Smooth muscle cell (in vitro differentiated cells): ENCODE measurements around the gene HLA-DPA1. TPM values are rescaled to one million over a fixed set of nuclear protein-coding genes. Genes with fewer than 3 reads are reported as not detected.

ENCODE experiments used
- DNase-seq: peaks from one replicate; lab custom pipeline; 2025; ENCODE audit not compliant: unreplicated experiment; lab: John Stamatoyannopoulos, UW
- H2AFZ ChIP-seq: fragments of 200-600 bp; sonication (generic); 2 replicates; pipeline ENCODE4 v1.6.0; 2016; ENCODE audit warnings: antibody characterized with exemption, low read depth, mild to moderate bottlenecking
- H3F3A ChIP-seq: fragments of 200-600 bp; sonication (generic); 2 replicates; pipeline ENCODE4 v1.6.0; 2017; ENCODE audit warnings: antibody characterized with exemption, low read depth
- H3K27ac ChIP-seq: fragments of 200-600 bp; sonication (generic); 2 replicates; pipeline ENCODE4 v1.5.1; 2016; ENCODE audit warnings: low read depth, mild to moderate bottlenecking
- H3K27me3 ChIP-seq: fragments of 200-600 bp; sonication (generic); 2 replicates; pipeline ENCODE4 v1.6.1; 2016; ENCODE audit warnings: low read depth, mild to moderate bottlenecking
- H3K36me3 ChIP-seq: fragments of 200-600 bp; sonication (generic); 2 replicates; pipeline ENCODE4 v1.5.1; 2016; ENCODE audit warnings: low read depth
- H3K4me1 ChIP-seq: fragments of 200-600 bp; sonication (generic); 2 replicates; pipeline ENCODE4 v1.5.1; 2016; ENCODE audit warnings: low read depth
- H3K4me2 ChIP-seq: fragments of 200-600 bp; sonication (generic); 2 replicates; pipeline ENCODE4 v1.6.0; 2016; ENCODE audit warnings: mild to moderate bottlenecking
- H3K4me3 ChIP-seq: fragments of 200-600 bp; sonication (generic); 2 replicates; pipeline ENCODE4 v1.5.1; 2016; ENCODE audit warnings: mild to moderate bottlenecking
- H3K79me2 ChIP-seq: fragments of 200-600 bp; sonication (generic); 2 replicates; pipeline ENCODE4 v1.6.0; 2016; ENCODE audit warnings: low read depth, mild to moderate bottlenecking
- H3K9ac ChIP-seq: fragments of 200-600 bp; sonication (generic); 2 replicates; pipeline ENCODE4 v1.6.0; 2016; ENCODE audit warnings: low read depth
- H3K9me3 ChIP-seq: fragments of 200-600 bp; sonication (generic); replicated peaks from 2 replicates; pipeline ENCODE4 v1.5.1; 2016; ENCODE audit warnings: low read depth
- H4K20me1 ChIP-seq: fragments of 200-600 bp; sonication (generic); 2 replicates; pipeline ENCODE4 v1.6.0; 2016; ENCODE audit warnings: low read depth
- WGBS: methylation state at CpG from one replicate; pipeline ENCODE4 v1.1.7; 2016; ENCODE audit warnings: low lambda C conversion rate; 5-methylcytosine and 5-hydroxymethylcytosine counted together
- polyA plus RNA-seq: library from polyadenylated mRNA; unstranded; fragments of >200 nt; fragmentation: Nextera tagmentation; extraction: Ambion mirVana; gene quantifications from 2 replicates; pipeline ENCODE4 v1.2.1, GENCODE V29; 2016
- total RNA-seq: library from RNA; depleted of rRNA; stranded (reverse); fragments of >200 nt; gene quantifications from 2 replicates; pipeline ENCODE4 v1.2.3, GENCODE V29; 2014
- TF ChIP-seq, protein P1 (sequence below): fragments of 200-600 bp; sonication (generic); IDR thresholded peaks from 2 replicates; pipeline ENCODE4 v1.5.1; 2017; ENCODE audit warnings: borderline replicate concordance, mild to moderate bottlenecking, antibody characterized with exemption; ENCODE audit not compliant: insufficient read depth, poor library complexity, severe bottlenecking

HLA-DPA1 gene
- total and polyA plus RNA-seq, 2 experiments from 2014 or later: 1.1 to 1.3 TPM

DNA sequence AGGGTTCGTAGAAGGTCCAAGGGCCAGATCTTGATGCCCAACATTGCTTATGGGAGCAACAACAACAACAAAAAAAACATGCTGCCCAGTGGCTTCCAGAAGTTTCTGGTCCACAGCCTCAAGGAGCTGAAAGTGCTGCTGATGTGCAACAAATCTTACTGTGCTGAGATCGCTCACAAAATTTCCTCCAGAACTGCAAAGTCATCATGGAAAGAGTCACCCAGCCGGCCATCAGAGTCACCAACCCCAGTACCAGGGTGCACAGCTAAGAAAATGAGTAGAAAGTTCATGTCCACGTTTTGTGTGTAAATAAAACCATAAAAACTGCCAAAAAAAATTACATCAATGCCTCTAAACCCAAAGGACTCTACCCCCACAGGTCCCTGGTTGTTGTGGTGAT, 6.1 kb upstream of the HLA-DPA1 start:
- no peaks in the 10 kb centered on the region for H4K20me1 ChIP-seq
- no peak overlapping the region for H2AFZ ChIP-seq
- DNase-seq: no peak
- no peaks in the 10 kb centered on the region for H3K27me3 ChIP-seq
- H3K9me3 ChIP-seq: no peaks in the 10 kb centered on the region
- H3K4me2 ChIP-seq: no peak overlapping the region
- H3K36me3 ChIP-seq: no peaks in the 10 kb centered on the region
- no peak overlapping the region for H3K27ac ChIP-seq
- H3K79me2 ChIP-seq: no peaks in the 10 kb centered on the region
- peaks cover 7% of the 10 kb centered on the region for H3F3A ChIP-seq
- TF ChIP-seq, protein P1, sequence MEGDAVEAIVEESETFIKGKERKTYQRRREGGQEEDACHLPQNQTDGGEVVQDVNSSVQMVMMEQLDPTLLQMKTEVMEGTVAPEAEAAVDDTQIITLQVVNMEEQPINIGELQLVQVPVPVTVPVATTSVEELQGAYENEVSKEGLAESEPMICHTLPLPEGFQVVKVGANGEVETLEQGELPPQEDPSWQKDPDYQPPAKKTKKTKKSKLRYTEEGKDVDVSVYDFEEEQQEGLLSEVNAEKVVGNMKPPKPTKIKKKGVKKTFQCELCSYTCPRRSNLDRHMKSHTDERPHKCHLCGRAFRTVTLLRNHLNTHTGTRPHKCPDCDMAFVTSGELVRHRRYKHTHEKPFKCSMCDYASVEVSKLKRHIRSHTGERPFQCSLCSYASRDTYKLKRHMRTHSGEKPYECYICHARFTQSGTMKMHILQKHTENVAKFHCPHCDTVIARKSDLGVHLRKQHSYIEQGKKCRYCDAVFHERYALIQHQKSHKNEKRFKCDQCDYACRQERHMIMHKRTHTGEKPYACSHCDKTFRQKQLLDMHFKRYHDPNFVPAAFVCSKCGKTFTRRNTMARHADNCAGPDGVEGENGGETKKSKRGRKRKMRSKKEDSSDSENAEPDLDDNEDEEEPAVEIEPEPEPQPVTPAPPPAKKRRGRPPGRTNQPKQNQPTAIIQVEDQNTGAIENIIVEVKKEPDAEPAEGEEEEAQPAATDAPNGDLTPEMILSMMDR: no peak
- 89% methylated on average over 4 of the region's 4 CpGs for WGBS
- no peak overlapping the region for H3K9ac ChIP-seq
- no peaks in the 10 kb centered on the region for H3K4me1 ChIP-seq
- peak overlapping the region; percentile 82 for H3K4me3 ChIP-seq

GRCh38 chr6:33078919-33079521, 5.6 kb upstream of the HLA-DPA1 start:
- 100% methylated on average over 2 of the region's 2 CpGs for WGBS
- TF ChIP-seq, protein P1: no peak

DNA sequence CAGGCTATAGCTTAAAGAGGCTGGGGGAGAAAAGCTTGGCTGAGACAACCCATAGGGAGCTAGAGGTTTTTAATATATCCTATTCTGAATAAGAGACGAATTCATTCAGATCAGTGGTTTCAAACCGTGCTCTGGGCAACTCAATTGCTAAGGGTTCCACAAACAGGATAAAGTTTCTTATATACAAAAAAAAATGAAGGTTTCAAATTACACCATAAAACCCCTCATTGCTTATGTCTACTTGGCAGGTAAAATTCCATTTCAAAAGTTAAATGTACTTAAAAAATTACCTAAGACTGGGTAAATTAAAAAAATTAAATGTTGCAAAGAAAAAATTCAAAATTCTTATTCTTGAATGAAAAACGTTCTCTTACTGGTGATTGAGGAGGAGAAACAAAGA, 5.0 kb upstream of the HLA-DPA1 start:
- Histone ChIP-seq H3K27ac (no peak overlapping the region), H3K4me2 (no peak overlapping the region), H4K20me1 (no peaks in the 10 kb centered on the region), H3K9me3 (no peaks in the 10 kb centered on the region), H2AFZ (no peak overlapping the region), H3K79me2 (no peaks in the 10 kb centered on the region), H3K36me3 (no peaks in the 10 kb centered on the region), H3K27me3 (no peaks in the 10 kb centered on the region), H3K4me3 (no peak overlapping the region), H3F3A (peaks cover 7% of the 10 kb centered on the region), H3K4me1 (no peaks in the 10 kb centered on the region), H3K9ac (no peak overlapping the region)
- TF ChIP-seq, protein P1: no peak
- 90% methylated on average over 3 of the region's 3 CpGs for WGBS
- DNase-seq: no peak

More at GRCh38 chr6:33078919-33079521, 5.6 kb upstream of the HLA-DPA1 start:
- Histone ChIP-seq H3K79me2 (no peaks in the 10 kb centered on the region), H2AFZ (no peak overlapping the region), H3K27me3 (no peaks in the 10 kb centered on the region), H3K9me3 (no peaks in the 10 kb centered on the region), H3K9ac (no peak overlapping the region), H3K4me1 (no peaks in the 10 kb centered on the region), H3K4me2 (no peak overlapping the region), H3K27ac (no peak overlapping the region), H3F3A (peaks cover 7% of the 10 kb centered on the region), H3K4me3 (no peak overlapping the region), H4K20me1 (no peaks in the 10 kb centered on the region), H3K36me3 (no peaks in the 10 kb centered on the region)
- no peak for DNase-seq

GRCh38 chr6:33077908-33078307, 4.5 kb upstream of the HLA-DPA1 start:
- H3K4me1 ChIP-seq: no peaks in the 10 kb centered on the region
- TF ChIP-seq, protein P1: no peak
- no peak overlapping the region for H3K4me3 ChIP-seq
- H3K9me3 ChIP-seq: no peaks in the 10 kb centered on the region
- WGBS: 66% methylated on average over 5 of the region's 5 CpGs
- H2AFZ ChIP-seq: no peak overlapping the region
- no peak overlapping the region for H3K9ac ChIP-seq
- H3K27me3 ChIP-seq: no peaks in the 10 kb centered on the region
- H3K27ac ChIP-seq: no peak overlapping the region
- H3F3A ChIP-seq: peaks cover 7% of the 10 kb centered on the region
- no peaks in the 10 kb centered on the region for H4K20me1 ChIP-seq
- DNase-seq: no peak
- H3K36me3 ChIP-seq: no peaks in the 10 kb centered on the region
- H3K4me2 ChIP-seq: no peak overlapping the region
- H3K79me2 ChIP-seq: no peaks in the 10 kb centered on the region
